HUDEP-2 (cell line): ENCODE measurements around the gene FAM171A2.

Experiments used
- DNase-seq, 76 experiments: peaks; one replicate each; lab custom pipeline; 2025; ENCODE audit not compliant: unreplicated experiment in 76 of 76; lab: John Stamatoyannopoulos, UW

The FAM171A2 gene

GRCh38 chr17:44362459-44362948 is 1.1 kb downstream of the FAM171A2 start:
- no peak for DNase-seq

GRCh38 chr17:44361292-44362260 is 2.1 kb downstream of the FAM171A2 start:
- no peak for DNase-seq

GRCh38 chr17:44360826-44361225 is 2.8 kb downstream of the FAM171A2 start:
- DNase-seq = no peak

- DNase-seq = no peak
Measured at GRCh38 chr17:44360144-44360533, 3.5 kb downstream of the FAM171A2 start.

- no peak for DNase-seq
Measured at GRCh38 chr17:44359458-44360143, 4.1 kb downstream of the FAM171A2 start.

GRCh38 chr17:44359006-44359405 is 4.6 kb downstream of the FAM171A2 start:
- DNase-seq = no peak

- DNase-seq = no peak
Measured at GRCh38 chr17:44358066-44358465, 5.6 kb downstream of the FAM171A2 start.

GRCh38 chr17:44356241-44356640 is 7.4 kb downstream of the FAM171A2 start:
- DNase-seq = no peak

GRCh38 chr17:44355642-44356099 is 8.0 kb downstream of the FAM171A2 start:
- no peak for DNase-seq

- DNase-seq = peak in 33 of 76 experiments; percentile 5 to 66 (median 27)
Measured at GRCh38 chr17:44354582-44355561, 8.8 kb downstream of the FAM171A2 start.

GRCh38 chr17:44353672-44354331 is 9.9 kb downstream of the FAM171A2 start:
- peak in 11 of 76 experiments; percentile 3 to 49 (median 16) for DNase-seq

- no peak for DNase-seq
Measured at GRCh38 chr17:44352828-44353671, 10.6 kb downstream of the FAM171A2 start.

- DNase-seq = no peak
Measured at GRCh38 chr17:44351961-44352827, 11.5 kb downstream of the FAM171A2 start.

- DNase-seq = no peak
Measured at GRCh38 chr17:44351464-44351863, 12.2 kb downstream of the FAM171A2 start.

- peak in 65 of 76 experiments; percentile 15 to 81 (median 60) for DNase-seq
Measured at GRCh38 chr17:44350733-44351226, 12.9 kb downstream of the FAM171A2 start.

- no peak for DNase-seq
Measured at GRCh38 chr17:44349553-44350070, 14.0 kb downstream of the FAM171A2 start.

- no peak for DNase-seq
Measured at GRCh38 chr17:44348988-44349364, 14.7 kb downstream of the FAM171A2 start.
